ENCODE results near the gene EML4. TPM values are rescaled to one million over a fixed set of nuclear protein-coding genes. Genes with fewer than 3 reads are reported as not detected.

The EML4 gene
- total RNA-seq, 1 experiment from 2014 or later: 52.0 TPM

DNA sequence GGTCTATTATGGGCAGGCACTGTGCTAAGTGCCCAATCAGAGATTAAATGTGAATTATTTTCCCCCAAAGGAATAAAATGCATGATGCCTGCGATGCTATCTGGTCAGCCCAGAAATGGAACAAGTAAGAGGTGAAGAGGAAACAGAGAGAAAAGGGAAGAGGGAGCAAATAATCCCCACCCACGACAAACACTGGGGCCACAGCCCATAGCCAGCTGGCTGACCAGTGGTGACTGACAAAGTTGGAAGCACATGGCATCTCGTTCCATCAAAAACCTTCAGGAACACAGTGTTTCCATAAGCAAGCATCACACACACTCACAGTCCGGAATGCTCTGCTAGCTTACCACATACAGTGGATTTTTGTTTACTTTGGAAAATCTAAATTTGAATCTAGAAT lies 213.0 kb downstream of the EML4 start:
- Histone ChIP-seq H3K27me3 (ENCODE audit: insufficient read depth, low read depth) (no peaks in the 10 kb centered on the region), H3K27ac (no peak overlapping the region), H3K4me1 (replicated peaks; ENCODE audit: insufficient read depth) (no peaks in the 10 kb centered on the region), H4K20me1 (ENCODE audit: insufficient read depth) (no peaks in the 10 kb centered on the region), H2AFZ (no peak overlapping the region), H3K4me3 (no peak overlapping the region), H3F3A (ENCODE audit: insufficient read depth, low read depth) (no peaks in the 10 kb centered on the region), H3K79me2 (ENCODE audit: low read depth) (no peaks in the 10 kb centered on the region), H3K9me3 (ENCODE audit: insufficient read depth, low read depth) (no peaks in the 10 kb centered on the region), H3K36me3 (ENCODE audit: low read depth) (no peaks in the 10 kb centered on the region), H3K9me2 (ENCODE audit: insufficient read depth) (no peaks in the 10 kb centered on the region), H3K4me2 (no peak overlapping the region)
- TF ChIP-seq, protein P1, sequence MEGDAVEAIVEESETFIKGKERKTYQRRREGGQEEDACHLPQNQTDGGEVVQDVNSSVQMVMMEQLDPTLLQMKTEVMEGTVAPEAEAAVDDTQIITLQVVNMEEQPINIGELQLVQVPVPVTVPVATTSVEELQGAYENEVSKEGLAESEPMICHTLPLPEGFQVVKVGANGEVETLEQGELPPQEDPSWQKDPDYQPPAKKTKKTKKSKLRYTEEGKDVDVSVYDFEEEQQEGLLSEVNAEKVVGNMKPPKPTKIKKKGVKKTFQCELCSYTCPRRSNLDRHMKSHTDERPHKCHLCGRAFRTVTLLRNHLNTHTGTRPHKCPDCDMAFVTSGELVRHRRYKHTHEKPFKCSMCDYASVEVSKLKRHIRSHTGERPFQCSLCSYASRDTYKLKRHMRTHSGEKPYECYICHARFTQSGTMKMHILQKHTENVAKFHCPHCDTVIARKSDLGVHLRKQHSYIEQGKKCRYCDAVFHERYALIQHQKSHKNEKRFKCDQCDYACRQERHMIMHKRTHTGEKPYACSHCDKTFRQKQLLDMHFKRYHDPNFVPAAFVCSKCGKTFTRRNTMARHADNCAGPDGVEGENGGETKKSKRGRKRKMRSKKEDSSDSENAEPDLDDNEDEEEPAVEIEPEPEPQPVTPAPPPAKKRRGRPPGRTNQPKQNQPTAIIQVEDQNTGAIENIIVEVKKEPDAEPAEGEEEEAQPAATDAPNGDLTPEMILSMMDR (conservative IDR thresholded peaks at IDR 0.05): no peak
- no peak for TF ChIP-seq EZH2 (IDR thresholded peaks at IDR 0.05; ENCODE audit: low read depth)
- intact Hi-C loops (cut with micrococcal nuclease; ENCODE audit: unreplicated experiment): no loop called here
- BruUV-seq (replicated peaks): no TSS peak
- ChIA-PET POLR2A (ENCODE audit: unreplicated experiment) (no interaction called here), CTCF (no interaction called here)
- DNase-seq: peak in 1 of 2 experiments; percentile 28

Other genes with a start within 250 kb of the EML4 start
- 3.9 and 5.5 TPM in 2 replicates for gene PKDCC, start 121.3 kb upstream of the EML4 start, total RNA-seq (2021)
- gene COX7A2L, start 191.9 kb downstream of the EML4 start, total RNA-seq (2021): 141 and 144 TPM in 2 replicates